WTC11 (cell line): Measurements from ENCODE around the gene MYLK.

Experiments
- CREB1 ChIP-seq: sonication (generic); formaldehyde crosslinking; IDR thresholded peaks from 2 replicates; pipeline ENCODE4 v1.8.0; 2023; ENCODE audit warnings: mild to moderate bottlenecking, missing genetic modification reagents
- CREM ChIP-seq: sonication (generic); formaldehyde crosslinking; IDR thresholded peaks from 2 replicates; pipeline ENCODE4 v1.8.1; 2022; ENCODE audit warnings: mild to moderate bottlenecking, missing genetic modification reagents, moderate library complexity
- CTCF ChIP-seq: fragments of 200-600 bp; IDR thresholded peaks from 2 replicates; pipeline ENCODE4 v1.8.0; 2022; ENCODE audit warnings: antibody characterized with exemption
- EMX1 ChIP-seq: fragments of 250-450 bp; sonication (Bioruptor Pico); IDR thresholded peaks from 2 replicates; pipeline ENCODE4 v1.8.0; 2021; ENCODE audit warnings: mild to moderate bottlenecking
- GRHL2 ChIP-seq: fragments of 250-450 bp; sonication (Bioruptor Pico); IDR thresholded peaks from 2 replicates; pipeline ENCODE4 v1.8.0; 2022; ENCODE audit warnings: mild to moderate bottlenecking, moderate library complexity; ENCODE audit not compliant: insufficient replicate concordance, severe bottlenecking
- NFE2L1 ChIP-seq: sonication (generic); formaldehyde crosslinking; IDR thresholded peaks from 2 replicates; pipeline ENCODE4 v1.8.1; 2023; ENCODE audit warnings: missing genetic modification reagents
- TCF7 ChIP-seq: sonication (generic); formaldehyde crosslinking; IDR thresholded peaks from 2 replicates; pipeline ENCODE4 v1.8.0; 2022; ENCODE audit warnings: mild to moderate bottlenecking, low read depth, missing genetic modification reagents, moderate library complexity
- TEAD4 ChIP-seq: sonication (generic); formaldehyde crosslinking; IDR thresholded peaks from 2 replicates; pipeline ENCODE4 v1.8.0; 2022; ENCODE audit warnings: mild to moderate bottlenecking, missing genetic modification reagents
- USF1 ChIP-seq: sonication (generic); formaldehyde crosslinking; IDR thresholded peaks from 2 replicates; pipeline ENCODE4 v1.8.0; 2022; ENCODE audit warnings: mild to moderate bottlenecking, missing genetic modification reagents
- ZMAT4 ChIP-seq: fragments of 250-450 bp; sonication (Bioruptor Pico); IDR thresholded peaks from 2 replicates; pipeline ENCODE4 v1.9.0; 2021; ENCODE audit warnings: mild to moderate bottlenecking
- ZNF281 ChIP-seq: sonication (generic); formaldehyde crosslinking; IDR thresholded peaks from 2 replicates; pipeline ENCODE4 v1.8.0; 2023; ENCODE audit warnings: mild to moderate bottlenecking, missing genetic modification reagents
- TF ChIP-seq, protein P1 (sequence below): sonication (generic); formaldehyde crosslinking; conservative IDR thresholded peaks from 2 replicates; pipeline ENCODE4 v1.8.1; 2022; ENCODE audit warnings: mild to moderate bottlenecking, missing genetic modification reagents
- TF ChIP-seq, protein P2 (sequence below): sonication (generic); formaldehyde crosslinking; IDR thresholded peaks from 2 replicates; pipeline ENCODE4 v1.8.0; 2022; ENCODE audit warnings: mild to moderate bottlenecking, missing genetic modification reagents

DNA sequence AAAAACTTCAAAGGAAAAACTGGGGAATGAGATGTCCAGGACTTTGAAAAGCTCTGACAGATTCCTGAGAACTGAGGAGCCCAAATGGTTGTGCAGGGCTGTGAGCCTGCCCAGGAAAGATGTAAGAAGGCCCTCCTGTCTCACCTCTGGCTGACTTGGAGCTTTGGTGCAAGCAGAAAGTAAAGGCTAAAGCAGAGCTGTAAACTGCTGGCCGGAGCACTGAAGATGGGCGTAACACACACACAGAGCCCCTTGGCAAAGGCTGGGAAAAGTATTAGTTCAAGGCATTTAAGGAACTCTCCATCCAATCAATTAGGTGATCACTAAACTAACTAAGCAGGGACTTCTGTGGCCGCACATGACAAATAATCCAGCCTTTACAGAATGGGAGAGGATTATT, 155.1 kb downstream of the MYLK start:
- TF ChIP-seq GRHL2 (CRISPR knock-in tag) (no peak), TCF7 (CRISPR knock-in tag) (no peak), CTCF (no peak), EMX1 (no peak), CREB1 (no peak), ZMAT4 (CRISPR knock-in tag) (no peak), NFE2L1 (CRISPR knock-in tag) (no peak), USF1 (CRISPR knock-in tag) (no peak), ZNF281 (no peak), CREM (CRISPR knock-in tag) (no peak), TEAD4 (no peak)
- TF ChIP-seq, protein P1, sequence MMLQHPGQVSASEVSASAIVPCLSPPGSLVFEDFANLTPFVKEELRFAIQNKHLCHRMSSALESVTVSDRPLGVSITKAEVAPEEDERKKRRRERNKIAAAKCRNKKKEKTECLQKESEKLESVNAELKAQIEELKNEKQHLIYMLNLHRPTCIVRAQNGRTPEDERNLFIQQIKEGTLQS (CRISPR knock-in tag): no peak
- TF ChIP-seq, protein P2, sequence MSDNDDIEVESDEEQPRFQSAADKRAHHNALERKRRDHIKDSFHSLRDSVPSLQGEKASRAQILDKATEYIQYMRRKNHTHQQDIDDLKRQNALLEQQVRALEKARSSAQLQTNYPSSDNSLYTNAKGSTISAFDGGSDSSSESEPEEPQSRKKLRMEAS: no peak
